ENCODE measurements around the gene PODNL1. TPM values are rescaled to one million over a fixed set of nuclear protein-coding genes. Genes with fewer than 3 reads are reported as not detected.

The PODNL1 gene
- total and polyA plus RNA-seq, 3 experiments from 2014 or later = 0.24 TPM; not detected in 2

- H3K9me3 ChIP-seq (ENCODE audit: low read length) = no peaks in the 10 kb centered on the region
- H3K27ac ChIP-seq (ENCODE audit: low read depth, low read length) = peak overlapping the region; percentile 72
Measured at GRCh38 chr19:13906521-13906904, 31.7 kb downstream of the PODNL1 start.

GRCh38 chr19:13905634-13906520, 32.3 kb downstream of the PODNL1 start, which contains the start of the genes BRME1 and CC2D1A:
Gene BRME1, minus strand, starts transcription at chr19:13906117. Its CDS starts 1,225 bp downstream, at chr19:13904892.
Gene CC2D1A, plus strand, starts transcription at chr19:13906201. Its CDS starts 241 bp downstream, at chr19:13906442.
- ChIA-PET POLR2A (interaction anchor here (0.7 to 1.1 kb wide), 3 partner anchors 126 to 914 kb away, joined by 3 to 4 read pairs (median 3); partner anchors contain the start of genes ASF1B and IL27RA), CTCF (interaction anchor here (0.7 to 1.6 kb wide), 2 partner anchors 20 to 126 kb away, joined by 3 read pairs; partner anchors contain the start of gene IL27RA)
- Histone ChIP-seq H3K27ac (ENCODE audit: low read depth, low read length) (peak within 1 kb of the TSS; percentile 72), H3K36me3 (ENCODE audit: insufficient read depth, low read length) (no peaks in the 10 kb centered on the region), H3K27me3 (ENCODE audit: insufficient read depth, low read length, poor library complexity, severe bottlenecking) (no peaks in the 10 kb centered on the region), H3K4me3 (ENCODE audit: low read length) (peak within 1 kb of the TSS; percentile 62), H3K4me1 (ENCODE audit: insufficient read depth, low read length) (peaks cover 11% of the 10 kb centered on the region), H3K9me3 (ENCODE audit: low read length) (no peaks in the 10 kb centered on the region)
- DNase-seq = peak; percentile 89 to 95 (median 92)
- peak within 1 kb of the TSS; percentile 84 to 90 (median 87) for H3K4me3 Mint-ChIP-seq
- H3K27ac Mint-ChIP-seq = peak within 1 kb of the TSS; percentile 61 to 94 (median 90)
- no peaks in the 10 kb centered on the region for H3K9me3 Mint-ChIP-seq
- no peaks in the 10 kb centered on the region for H3K27me3 Mint-ChIP-seq
- H3K4me1 Mint-ChIP-seq = peaks cover 11 to 27% (median 11%) of the 10 kb centered on the region in 3 donors
- peaks cover 0 to 15% (median 1%) of the 10 kb centered on the region in 3 donors for H3K36me3 Mint-ChIP-seq

More at GRCh38 chr19:13906521-13906904, 31.7 kb downstream of the PODNL1 start:
- Mint-ChIP-seq H3K36me3 (peaks cover 0 to 21% (median 1%) of the 10 kb centered on the region in 3 donors), H3K4me3 (peak overlapping the region; percentile 75 to 90 (median 81)), H3K27ac (peak overlapping the region; percentile 14 to 94 (median 83)), H3K9me3 (no peaks in the 10 kb centered on the region), H3K4me1 (peaks cover 11 to 27% (median 11%) of the 10 kb centered on the region in 3 donors), H3K27me3 (no peaks in the 10 kb centered on the region)
- Histone ChIP-seq H3K4me1 (ENCODE audit: insufficient read depth, low read length) (peaks cover 11% of the 10 kb centered on the region), H3K4me3 (ENCODE audit: low read length) (peak overlapping the region; percentile 62), H3K36me3 (ENCODE audit: insufficient read depth, low read length) (no peaks in the 10 kb centered on the region), H3K27me3 (ENCODE audit: insufficient read depth, low read length, poor library complexity, severe bottlenecking) (no peaks in the 10 kb centered on the region)
- peak in 2 of 5 donors; percentile 25 to 64 for DNase-seq
- ChIA-PET POLR2A (interaction anchor here (0.5 to 0.7 kb wide), 2 partner anchors 21 to 915 kb away, joined by 3 read pairs; no protein-coding TSS in a partner anchor), CTCF (interaction anchor here (1.2 to 1.6 kb wide), 3 partner anchors 21 to 230 kb away, joined by 3 to 4 read pairs (median 3); partner anchors contain the start of gene ASF1B)

GRCh38 chr19:13902993-13903555, 35.1 kb downstream of the PODNL1 start:
- Histone ChIP-seq H3K4me3 (ENCODE audit: low read length) (no peak overlapping the region), H3K27ac (ENCODE audit: low read depth, low read length) (no peak overlapping the region), H3K4me1 (ENCODE audit: insufficient read depth, low read length) (peaks cover 11% of the 10 kb centered on the region), H3K27me3 (ENCODE audit: insufficient read depth, low read length, poor library complexity, severe bottlenecking) (no peaks in the 10 kb centered on the region), H3K9me3 (ENCODE audit: low read length) (no peaks in the 10 kb centered on the region), H3K36me3 (ENCODE audit: insufficient read depth, low read length) (no peaks in the 10 kb centered on the region)
- DNase-seq = peak in 1 of 5 donors; percentile 28
- POLR2A ChIA-PET = no interaction called here
- peaks cover 11 to 27% (median 11%) of the 10 kb centered on the region in 3 donors for H3K4me1 Mint-ChIP-seq
- peak overlapping the region in 1 of 7 donors; percentile 69 for H3K4me3 Mint-ChIP-seq
- CTCF ChIA-PET = interaction anchor here (0.7 to 2.8 kb wide), 14 partner anchors 9 to 157 kb away, joined by 3 to 8 read pairs (median 3); partner anchors contain the start of gene IL27RA
- H3K27me3 Mint-ChIP-seq = no peaks in the 10 kb centered on the region
- H3K9me3 Mint-ChIP-seq = no peaks in the 10 kb centered on the region
- peaks cover 0 to 3% (median 1%) of the 10 kb centered on the region in 3 donors for H3K36me3 Mint-ChIP-seq
- peak overlapping the region in 3 of 8 donors; percentile 3 to 92 (median 38) for H3K27ac Mint-ChIP-seq

GRCh38 chr19:13899912-13900584, 38.2 kb downstream of the PODNL1 start:
- H3K4me1 Mint-ChIP-seq = peaks cover 0 to 9% (median 0%) of the 10 kb centered on the region in 3 donors
- no peak for DNase-seq
- no peaks in the 10 kb centered on the region for H3K36me3 Mint-ChIP-seq
- ChIA-PET POLR2A (no interaction called here), CTCF (interaction anchor here (1.7 kb wide), 1 partner anchor 159 kb away, joined by 5 read pairs; no protein-coding TSS in a partner anchor)
- H3K9me3 ChIP-seq (ENCODE audit: low read length) = no peaks in the 10 kb centered on the region
- H3K27me3 Mint-ChIP-seq = no peaks in the 10 kb centered on the region
- H3K9me3 Mint-ChIP-seq = no peaks in the 10 kb centered on the region
- no peak overlapping the region for H3K4me3 ChIP-seq (ENCODE audit: low read length)
- no peaks in the 10 kb centered on the region for H3K4me1 ChIP-seq (ENCODE audit: insufficient read depth, low read length)
- no peak overlapping the region for H3K4me3 Mint-ChIP-seq
- H3K27me3 ChIP-seq (ENCODE audit: insufficient read depth, low read length, poor library complexity, severe bottlenecking) = no peaks in the 10 kb centered on the region
- peak overlapping the region in 1 of 8 donors; percentile 51 for H3K27ac Mint-ChIP-seq
- no peak overlapping the region for H3K27ac ChIP-seq (ENCODE audit: low read depth, low read length)
- no peaks in the 10 kb centered on the region for H3K36me3 ChIP-seq (ENCODE audit: insufficient read depth, low read length)

GRCh38 chr19:13899393-13899792, 38.8 kb downstream of the PODNL1 start:
- peaks cover 0 to 5% (median 0%) of the 10 kb centered on the region in 3 donors for H3K4me1 Mint-ChIP-seq
- Histone ChIP-seq H3K4me1 (ENCODE audit: insufficient read depth, low read length) (no peaks in the 10 kb centered on the region), H3K27ac (ENCODE audit: low read depth, low read length) (no peak overlapping the region), H3K9me3 (ENCODE audit: low read length) (no peaks in the 10 kb centered on the region), H3K27me3 (ENCODE audit: insufficient read depth, low read length, poor library complexity, severe bottlenecking) (no peaks in the 10 kb centered on the region), H3K36me3 (ENCODE audit: insufficient read depth, low read length) (no peaks in the 10 kb centered on the region), H3K4me3 (ENCODE audit: low read length) (no peak overlapping the region)
- H3K4me3 Mint-ChIP-seq = no peak overlapping the region
- H3K36me3 Mint-ChIP-seq = no peaks in the 10 kb centered on the region
- CTCF ChIA-PET = interaction anchor here (1.7 kb wide), 1 partner anchor 160 kb away, joined by 5 read pairs; no protein-coding TSS in a partner anchor
- H3K27ac Mint-ChIP-seq = no peak overlapping the region
- DNase-seq = no peak
- no peaks in the 10 kb centered on the region for H3K27me3 Mint-ChIP-seq
- POLR2A ChIA-PET = interaction anchor here (0.6 kb wide), 1 partner anchor 175 kb away, joined by 5 read pairs; no protein-coding TSS in a partner anchor
- H3K9me3 Mint-ChIP-seq = no peaks in the 10 kb centered on the region

GRCh38 chr19:13896227-13896626, 42.0 kb downstream of the PODNL1 start:
- Mint-ChIP-seq H3K36me3 (no peaks in the 10 kb centered on the region), H3K9me3 (no peaks in the 10 kb centered on the region), H3K4me3 (no peak overlapping the region), H3K27ac (no peak overlapping the region), H3K27me3 (no peaks in the 10 kb centered on the region), H3K4me1 (no peaks in the 10 kb centered on the region)
- ChIA-PET POLR2A (no interaction called here), CTCF (no interaction called here)
- Histone ChIP-seq H3K4me1 (ENCODE audit: insufficient read depth, low read length) (no peaks in the 10 kb centered on the region), H3K27me3 (ENCODE audit: insufficient read depth, low read length, poor library complexity, severe bottlenecking) (no peaks in the 10 kb centered on the region), H3K36me3 (ENCODE audit: insufficient read depth, low read length) (no peaks in the 10 kb centered on the region), H3K27ac (ENCODE audit: low read depth, low read length) (no peak overlapping the region), H3K4me3 (ENCODE audit: low read length) (no peak overlapping the region), H3K9me3 (ENCODE audit: low read length) (no peaks in the 10 kb centered on the region)
- DNase-seq = no peak

- Mint-ChIP-seq H3K9me3 (no peaks in the 10 kb centered on the region), H3K4me3 (no peak overlapping the region), H3K4me1 (no peaks in the 10 kb centered on the region), H3K27me3 (no peaks in the 10 kb centered on the region), H3K36me3 (no peaks in the 10 kb centered on the region), H3K27ac (peak overlapping the region in 1 of 8 donors; percentile 33)
- no peaks in the 10 kb centered on the region for H3K27me3 ChIP-seq (ENCODE audit: insufficient read depth, low read length, poor library complexity, severe bottlenecking)
- H3K9me3 ChIP-seq (ENCODE audit: low read length) = no peaks in the 10 kb centered on the region
- CTCF ChIA-PET = interaction anchor here (2.1 kb wide), 1 partner anchor 9 kb away, joined by 8 read pairs; no protein-coding TSS in a partner anchor
- POLR2A ChIA-PET = no interaction called here
- no peaks in the 10 kb centered on the region for H3K36me3 ChIP-seq (ENCODE audit: insufficient read depth, low read length)
- DNase-seq = no peak
- H3K4me1 ChIP-seq (ENCODE audit: insufficient read depth, low read length) = no peaks in the 10 kb centered on the region
- no peak overlapping the region for H3K4me3 ChIP-seq (ENCODE audit: low read length)
- no peak overlapping the region for H3K27ac ChIP-seq (ENCODE audit: low read depth, low read length)
Measured at GRCh38 chr19:13894552-13894951, 43.7 kb downstream of the PODNL1 start.

Measured in CD8-positive, alpha-beta memory T cell (primary cell).